HepG2 (cell line): Measurements from ENCODE around the gene ZNF749. TPM values are rescaled to one million over a fixed set of nuclear protein-coding genes. Genes with fewer than 3 reads are reported as not detected.

Experiments used
- AGO2 ChIP-seq: fragments of 200-400 bp; formaldehyde crosslinking; optimal IDR thresholded peaks from 2 replicates; pipeline ENCODE3; 2017; ENCODE audit warnings: mild to moderate bottlenecking, low read depth, low read length, moderate library complexity
- HMGXB4 ChIP-seq, 2 experiments: sonication (generic) in 1 of 2; formaldehyde crosslinking in 1 of 2; IDR thresholded peaks; 2 replicates each; pipeline versions ENCODE4 v1.4.0 to v1.6.1; 2018 to 2020; ENCODE audit warnings: missing genetic modification reagents in 2 of 2, borderline replicate concordance in 1 of 2, low read depth in 1 of 2, mild to moderate bottlenecking in 1 of 2, missing biosample characterization in 1 of 2
- KDM4B ChIP-seq: sonication (generic); formaldehyde crosslinking; IDR thresholded peaks from 2 replicates; pipeline ENCODE4 v1.4.0; 2020; ENCODE audit warnings: missing genetic modification reagents
- NBN ChIP-seq: fragments of 450-650 bp; conservative IDR thresholded peaks from 2 replicates; pipeline ENCODE4 v1.6.1; 2017
- NR1H2 ChIP-seq: sonication (generic); formaldehyde crosslinking; IDR thresholded peaks from 2 replicates; pipeline ENCODE4 v1.8.1; 2022; ENCODE audit warnings: low read depth, missing genetic modification reagents, borderline replicate concordance
- PBX2 ChIP-seq: IDR thresholded peaks from 2 replicates; pipeline ENCODE4 v1.6.1; 2016; ENCODE audit warnings: control low read depth
- POGZ ChIP-seq: sonication (generic); formaldehyde crosslinking; IDR thresholded peaks from 2 replicates; pipeline ENCODE4 v1.4.0; 2020; ENCODE audit warnings: mild to moderate bottlenecking, missing genetic modification reagents
- WIZ ChIP-seq: sonication (generic); formaldehyde crosslinking; IDR thresholded peaks from 2 replicates; pipeline ENCODE4 v1.5.1; 2020; ENCODE audit warnings: mild to moderate bottlenecking, missing genetic modification reagents
- ZNF292 ChIP-seq: sonication (generic); formaldehyde crosslinking; IDR thresholded peaks from 2 replicates; pipeline ENCODE4 v1.8.1; 2022; ENCODE audit warnings: mild to moderate bottlenecking, low read depth, missing genetic modification reagents, borderline replicate concordance
- ZNF333 ChIP-seq: sonication (generic); formaldehyde crosslinking; IDR thresholded peaks from 2 replicates; pipeline ENCODE4 v1.4.0; 2020; ENCODE audit warnings: mild to moderate bottlenecking, missing genetic modification reagents, borderline replicate concordance
- ZNF414 ChIP-seq: sonication (generic); formaldehyde crosslinking; IDR thresholded peaks from 2 replicates; pipeline ENCODE4 v1.5.0; 2020; ENCODE audit warnings: missing genetic modification reagents
- ZNF567 ChIP-seq: sonication (generic); formaldehyde crosslinking; IDR thresholded peaks from 2 replicates; pipeline ENCODE4 v1.8.1; 2023; ENCODE audit warnings: mild to moderate bottlenecking, missing genetic modification reagents, borderline replicate concordance
- ZNF598 ChIP-seq: sonication (generic); formaldehyde crosslinking; IDR thresholded peaks from 2 replicates; pipeline ENCODE4 v1.5.1; 2020; ENCODE audit warnings: mild to moderate bottlenecking, missing genetic modification reagents, borderline replicate concordance
- ZNF710 ChIP-seq: sonication (generic); formaldehyde crosslinking; IDR thresholded peaks from 2 replicates; pipeline ENCODE4 v1.5.0; 2020; ENCODE audit warnings: mild to moderate bottlenecking, missing genetic modification reagents, borderline replicate concordance
- polyA plus RNA-seq, 8 experiments: library from polyadenylated mRNA; depleted of rRNA in 3 of 8; stranded (reverse) in 7 of 8; unstranded in 1 of 8; fragments of >200 nt; fragmentation: Illumina TruSeq in 4 of 8; extraction: Trizol in 4 of 8; gene quantifications; 2 replicates each; pipeline versions ENCODE4 v1.2.1 to v1.2.3, GENCODE V29; 2011 to 2016; ENCODE audit warnings: low read depth in 4 of 8, missing spikeins in 1 of 8, mixed read lengths in 1 of 8; ENCODE audit not compliant: insufficient read depth in 1 of 8
- total RNA-seq, 5 experiments: library from RNA; depleted of rRNA; stranded (reverse); fragments of >200 nt; fragmentation: Illumina TruSeq; extraction: Trizol; gene quantifications; 2 replicates each; pipeline ENCODE4 v1.2.3, GENCODE V29; 2016; ENCODE audit warnings: low read depth in 1 of 5
- TF ChIP-seq, protein P1 (sequence below): IDR thresholded peaks from 2 replicates; pipeline ENCODE4 v1.6.1; 2016
- TF ChIP-seq, protein P2 (sequence below): sonication (generic); formaldehyde crosslinking; IDR thresholded peaks from 2 replicates; pipeline ENCODE4 v1.8.1; 2023; ENCODE audit warnings: mild to moderate bottlenecking, missing genetic modification reagents
- TF ChIP-seq, protein P3 (sequence below): sonication (generic); formaldehyde crosslinking; IDR thresholded peaks from 2 replicates; pipeline ENCODE4 v1.4.0; 2020; ENCODE audit warnings: missing genetic modification reagents

Gene ZNF749
- total and polyA plus RNA-seq, 2 of the 13 experiments (the other 11 are each of a cell fraction or from before 2014, with no cell fraction given), result 18.9 to 21.0 TPM

DNA sequence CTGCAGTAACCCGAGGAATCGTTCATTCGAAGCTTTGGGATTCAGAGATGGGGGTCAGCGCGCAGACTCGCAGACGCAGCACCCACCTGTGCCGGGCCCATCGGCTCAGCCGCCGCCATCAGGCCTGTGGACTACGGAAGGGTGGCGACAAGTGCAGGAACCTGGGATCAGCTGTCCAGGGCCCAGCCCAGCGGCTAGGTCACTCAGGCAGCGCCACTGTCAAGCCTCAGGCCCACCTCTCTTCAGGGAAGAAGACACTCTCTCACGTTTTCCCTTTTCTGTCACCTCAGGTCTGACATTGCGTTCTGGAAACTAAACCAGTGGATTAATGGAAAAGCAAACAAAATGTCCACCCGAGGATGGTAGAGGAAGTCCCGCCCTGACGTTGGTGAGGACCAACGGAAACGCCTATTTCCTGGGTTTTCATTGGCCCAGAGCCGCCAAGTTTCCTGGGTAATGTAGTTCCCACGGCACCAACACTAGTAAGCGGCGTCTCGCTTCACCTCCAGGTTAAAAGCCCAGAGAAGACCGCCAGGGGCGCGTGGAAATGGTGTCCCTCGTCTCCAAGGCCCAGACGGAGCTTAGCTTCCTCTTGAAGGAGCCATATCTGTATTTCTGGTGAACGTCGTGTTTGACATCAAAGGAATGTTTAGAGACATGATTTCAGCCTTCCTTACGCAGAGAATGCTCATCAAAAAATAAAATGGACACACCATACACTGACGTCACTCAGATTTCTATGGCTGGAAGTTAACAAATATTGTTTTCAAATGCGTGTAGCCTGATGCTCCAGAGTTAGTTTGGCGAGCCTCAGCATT, 42.3 kb downstream of the ZNF749 start, which contains the start of gene ZNF772 (continued):
- TF ChIP-seq KDM4B, result no peak
- peak; percentile 70; the same call in 1 of the 2 replicates for TF ChIP-seq ZNF710 (CRISPR knock-in tag)
- TF ChIP-seq ZNF333 (CRISPR knock-in tag), result no peak; the same call in 1 of the 2 replicates
- peak in 1 of 2 experiments; percentile 77; a peak in 2 of 4 replicates for TF ChIP-seq HMGXB4 (CRISPR knock-in tag; IDR thresholded peaks at IDR 0.05; ENCODE audit: borderline replicate concordance in 1 of 2, low read depth in 1 of 2)
- TF ChIP-seq POGZ (CRISPR knock-in tag), result 0 out of 2 replicates have a peak, but pooled peaks have one; percentile 22
- peak; percentile 50 for TF ChIP-seq AGO2
- TF ChIP-seq ZNF292 (CRISPR knock-in tag), result 0 out of 2 replicates have a peak, but pooled peaks have one; percentile 13
- no peak for TF ChIP-seq NBN
- TF ChIP-seq PBX2 (CRISPR knock-in tag), result no peak
- TF ChIP-seq NR1H2 (CRISPR knock-in tag), result peak; percentile 39; the same call in 1 of the 2 replicates
- TF ChIP-seq, protein P1, sequence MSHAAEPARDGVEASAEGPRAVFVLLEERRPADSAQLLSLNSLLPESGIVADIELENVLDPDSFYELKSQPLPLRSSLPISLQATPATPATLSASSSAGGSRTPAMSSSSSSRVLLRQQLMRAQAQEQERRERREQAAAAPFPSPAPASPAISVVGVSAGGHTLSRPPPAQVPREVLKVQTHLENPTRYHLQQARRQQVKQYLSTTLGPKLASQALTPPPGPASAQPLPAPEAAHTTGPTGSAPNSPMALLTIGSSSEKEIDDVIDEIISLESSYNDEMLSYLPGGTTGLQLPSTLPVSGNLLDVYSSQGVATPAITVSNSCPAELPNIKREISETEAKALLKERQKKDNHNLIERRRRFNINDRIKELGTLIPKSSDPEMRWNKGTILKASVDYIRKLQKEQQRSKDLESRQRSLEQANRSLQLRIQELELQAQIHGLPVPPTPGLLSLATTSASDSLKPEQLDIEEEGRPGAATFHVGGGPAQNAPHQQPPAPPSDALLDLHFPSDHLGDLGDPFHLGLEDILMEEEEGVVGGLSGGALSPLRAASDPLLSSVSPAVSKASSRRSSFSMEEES (CRISPR knock-in tag), result peak; percentile 37; the same call in 1 of the 2 replicates
- TF ChIP-seq ZNF567 (CRISPR knock-in tag), result peak; percentile 19; the same call in 1 of the 2 replicates
- TF ChIP-seq ZNF414 (CRISPR knock-in tag), result no peak
- TF ChIP-seq, protein P2, sequence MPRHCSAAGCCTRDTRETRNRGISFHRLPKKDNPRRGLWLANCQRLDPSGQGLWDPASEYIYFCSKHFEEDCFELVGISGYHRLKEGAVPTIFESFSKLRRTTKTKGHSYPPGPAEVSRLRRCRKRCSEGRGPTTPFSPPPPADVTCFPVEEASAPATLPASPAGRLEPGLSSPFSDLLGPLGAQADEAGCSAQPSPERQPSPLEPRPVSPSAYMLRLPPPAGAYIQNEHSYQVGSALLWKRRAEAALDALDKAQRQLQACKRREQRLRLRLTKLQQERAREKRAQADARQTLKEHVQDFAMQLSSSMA, result no peak
- TF ChIP-seq, protein P3, sequence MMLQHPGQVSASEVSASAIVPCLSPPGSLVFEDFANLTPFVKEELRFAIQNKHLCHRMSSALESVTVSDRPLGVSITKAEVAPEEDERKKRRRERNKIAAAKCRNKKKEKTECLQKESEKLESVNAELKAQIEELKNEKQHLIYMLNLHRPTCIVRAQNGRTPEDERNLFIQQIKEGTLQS (CRISPR knock-in tag), result no peak
- peak; percentile 93; the same call in 1 of the 2 replicates for TF ChIP-seq ZNF598
- no peak for TF ChIP-seq WIZ (CRISPR knock-in tag)
